GM19455 (cell line): ENCODE results near the gene CEP295NL.

Experiments
- ATAC-seq: cut with Tn5 transposase; IDR thresholded peaks from one replicate; pipeline ENCODE4 v1.9.1; 2021; ENCODE audit not compliant: unreplicated experiment

The CEP295NL gene

DNA sequence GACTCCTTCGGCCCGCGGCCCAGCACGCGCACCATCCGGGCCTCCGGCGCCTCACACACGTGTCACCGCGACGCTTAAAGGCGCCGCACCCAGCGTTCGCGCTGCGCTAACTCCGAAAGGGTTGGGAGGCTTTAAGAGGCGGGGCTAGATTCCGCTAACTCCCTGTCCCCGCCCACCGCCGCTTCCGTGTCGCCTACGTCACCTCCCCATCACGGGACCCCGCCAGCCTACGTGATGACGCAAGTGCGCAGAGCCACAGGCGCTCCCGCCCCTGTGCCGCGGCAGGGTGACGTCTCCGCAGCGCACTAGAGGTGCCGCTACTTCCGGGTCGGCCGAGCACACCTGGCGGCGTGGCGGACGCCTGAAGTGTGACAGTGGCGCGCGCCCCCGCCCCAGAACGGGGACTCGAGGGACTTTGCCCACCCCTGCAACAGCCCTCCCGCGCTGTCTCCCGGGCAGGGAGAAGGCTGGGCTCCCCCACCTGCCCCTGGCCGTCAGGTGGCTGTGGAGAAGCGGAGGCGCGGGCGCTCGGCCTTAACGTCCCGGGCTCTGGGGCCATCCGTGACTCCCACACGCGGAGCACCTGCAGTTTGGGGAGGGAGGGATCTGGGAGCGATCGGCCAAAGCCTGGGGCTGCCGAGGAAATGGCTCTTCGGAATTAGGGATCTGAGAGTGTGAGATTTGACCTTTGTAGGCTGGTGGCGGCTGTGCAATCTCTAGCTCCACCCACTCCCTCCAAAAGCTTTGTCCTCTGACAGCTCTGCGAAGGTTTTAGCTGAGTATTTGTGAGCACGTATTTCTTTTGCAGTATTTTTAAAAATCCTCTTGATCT lies 62.0 kb downstream of the CEP295NL start, which contains the start of gene USP36:
TSS of gene USP36 (minus strand) at position 35 of the 832 bp plus-strand sequence. CDS start 4,451 bp downstream, outside the sequence.
- peak; percentile 92 for ATAC-seq
